Glutamatergic neuron (in vitro differentiated cells): ENCODE measurements around the gene CT45A1. TPM values are rescaled to one million over a fixed set of nuclear protein-coding genes. Genes with fewer than 3 reads are reported as not detected.
"Not testable (repeated sequence)": the region's sequence is repeated elsewhere in the genome, so short reads cannot be mapped to it uniquely, and the experiment has no call there.

Experiments used
- DNase-seq: peaks from one replicate; pipeline ENCODE4 v3.0.0; 2022
- H3K27ac Mint-ChIP-seq: one replicate; pipeline ENCODE4 v1.8.0; 2020; ENCODE audit warnings: mild to moderate bottlenecking, mixed read lengths, inconsistent platforms; ENCODE audit not compliant: unreplicated experiment
- H3K27me3 Mint-ChIP-seq: one replicate; pipeline ENCODE4 v1.8.0; 2020; ENCODE audit warnings: mild to moderate bottlenecking, moderate library complexity, mixed read lengths, inconsistent platforms; ENCODE audit not compliant: unreplicated experiment
- H3K36me3 Mint-ChIP-seq: one replicate; pipeline ENCODE4 v1.8.0; 2020; ENCODE audit warnings: mild to moderate bottlenecking, mixed read lengths, inconsistent platforms; ENCODE audit not compliant: unreplicated experiment
- H3K4me1 Mint-ChIP-seq: one replicate; pipeline ENCODE4 v1.8.0; 2020; ENCODE audit warnings: mild to moderate bottlenecking, low read depth, mixed read lengths, inconsistent platforms; ENCODE audit not compliant: unreplicated experiment
- H3K4me3 Mint-ChIP-seq: one replicate; pipeline ENCODE4 v1.8.0; 2020; ENCODE audit warnings: mild to moderate bottlenecking, mixed read lengths, inconsistent platforms; ENCODE audit not compliant: unreplicated experiment
- H3K9me3 Mint-ChIP-seq: one replicate; pipeline ENCODE4 v1.8.0; 2020; ENCODE audit warnings: mild to moderate bottlenecking, moderate library complexity, mixed read lengths, inconsistent platforms; ENCODE audit not compliant: unreplicated experiment
- total RNA-seq: library from RNA; stranded (reverse); fragmentation: NEBNext Ultra II Directional; extraction: Animal tissue kit (Norgen Biotek cat#: 25700); gene quantifications from one replicate; pipeline ENCODE4 v1.2.1, GENCODE V29; 2021; ENCODE audit not compliant: unreplicated experiment
- TF ChIP-seq, protein P1 (sequence below): fragments of 200-600 bp; sonication (generic); IDR thresholded peaks from one replicate; pipeline ENCODE4 v1.5.0; 2021; ENCODE audit not compliant: partially characterized antibody, unreplicated experiment

The CT45A1 gene
- total RNA-seq, 1 donor from 2014 or later = not detected

DNA sequence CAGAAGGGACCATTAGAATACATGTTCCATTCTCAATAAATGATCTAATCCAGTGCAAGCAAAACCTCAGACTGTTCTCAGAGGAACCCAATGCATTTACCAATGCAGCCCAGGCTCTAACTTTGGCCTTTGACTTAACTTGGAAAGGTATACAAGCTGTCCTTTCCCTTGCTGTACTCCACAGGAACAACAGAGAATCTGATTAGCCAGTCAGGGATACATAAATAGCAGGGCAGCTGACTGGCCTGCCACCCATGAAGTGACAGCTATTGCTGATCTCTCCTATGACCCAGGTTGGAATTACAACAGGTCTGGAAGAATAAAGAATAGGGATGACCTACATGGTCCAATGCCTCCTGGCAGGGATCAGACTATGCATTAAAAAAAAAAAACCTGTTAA is 14.5 kb upstream of the CT45A1 start:
- Mint-ChIP-seq H3K27me3 (no peaks in the 10 kb centered on the region), H3K36me3 (no peaks in the 10 kb centered on the region), H3K4me3 (no peak overlapping the region), H3K27ac (no peak overlapping the region), H3K9me3 (peaks cover 1% of the 10 kb centered on the region), H3K4me1 (no peaks in the 10 kb centered on the region)
- DNase-seq = no peak
- TF ChIP-seq, protein P1, sequence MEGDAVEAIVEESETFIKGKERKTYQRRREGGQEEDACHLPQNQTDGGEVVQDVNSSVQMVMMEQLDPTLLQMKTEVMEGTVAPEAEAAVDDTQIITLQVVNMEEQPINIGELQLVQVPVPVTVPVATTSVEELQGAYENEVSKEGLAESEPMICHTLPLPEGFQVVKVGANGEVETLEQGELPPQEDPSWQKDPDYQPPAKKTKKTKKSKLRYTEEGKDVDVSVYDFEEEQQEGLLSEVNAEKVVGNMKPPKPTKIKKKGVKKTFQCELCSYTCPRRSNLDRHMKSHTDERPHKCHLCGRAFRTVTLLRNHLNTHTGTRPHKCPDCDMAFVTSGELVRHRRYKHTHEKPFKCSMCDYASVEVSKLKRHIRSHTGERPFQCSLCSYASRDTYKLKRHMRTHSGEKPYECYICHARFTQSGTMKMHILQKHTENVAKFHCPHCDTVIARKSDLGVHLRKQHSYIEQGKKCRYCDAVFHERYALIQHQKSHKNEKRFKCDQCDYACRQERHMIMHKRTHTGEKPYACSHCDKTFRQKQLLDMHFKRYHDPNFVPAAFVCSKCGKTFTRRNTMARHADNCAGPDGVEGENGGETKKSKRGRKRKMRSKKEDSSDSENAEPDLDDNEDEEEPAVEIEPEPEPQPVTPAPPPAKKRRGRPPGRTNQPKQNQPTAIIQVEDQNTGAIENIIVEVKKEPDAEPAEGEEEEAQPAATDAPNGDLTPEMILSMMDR = no peak

GRCh38 chrX:135707880-135708279 is 5.6 kb upstream of the CT45A1 start:
- Mint-ChIP-seq H3K4me3 (no peak overlapping the region), H3K27ac (no peak overlapping the region), H3K4me1 (no peaks in the 10 kb centered on the region), H3K36me3 (no peaks in the 10 kb centered on the region), H3K27me3 (no peaks in the 10 kb centered on the region), H3K9me3 (no peaks in the 10 kb centered on the region)
- TF ChIP-seq, protein P1 = peak; percentile 36
- DNase-seq = peak; percentile 61

DNA sequence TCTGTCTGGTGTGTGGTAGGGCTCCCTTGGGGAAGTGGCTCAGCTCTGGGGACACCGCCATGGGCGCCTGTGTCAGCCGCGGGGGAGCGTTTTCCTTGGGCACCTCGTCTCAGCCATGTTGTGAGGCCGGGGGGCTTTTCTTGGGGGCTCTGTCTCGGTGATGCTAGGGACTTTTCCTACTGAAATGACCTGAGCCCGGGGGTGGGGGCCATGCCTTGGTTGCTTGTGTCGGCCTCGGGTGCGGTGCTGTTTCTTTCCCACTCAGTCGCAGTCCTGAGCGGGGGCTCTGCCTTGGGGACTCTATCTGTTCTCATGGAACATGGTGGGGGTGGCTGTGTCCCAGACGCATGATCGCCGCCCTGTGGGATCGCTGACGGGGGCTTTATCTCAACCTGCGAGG is 356 bp downstream of the CT45A1 start:
- Mint-ChIP-seq H3K27ac (no peak overlapping the region), H3K4me1 (no peaks in the 10 kb centered on the region), H3K4me3 (no peak overlapping the region), H3K9me3 (peaks cover 1% of the 10 kb centered on the region), H3K36me3 (no peaks in the 10 kb centered on the region), H3K27me3 (no peaks in the 10 kb centered on the region)
- TF ChIP-seq, protein P1 = no peak
- DNase-seq = no peak

- not testable (repeated sequence) for H3K36me3 Mint-ChIP-seq, DNase-seq
Measured at GRCh38 chrX:135734666-135735065, 21.2 kb downstream of the CT45A1 start.

DNA sequence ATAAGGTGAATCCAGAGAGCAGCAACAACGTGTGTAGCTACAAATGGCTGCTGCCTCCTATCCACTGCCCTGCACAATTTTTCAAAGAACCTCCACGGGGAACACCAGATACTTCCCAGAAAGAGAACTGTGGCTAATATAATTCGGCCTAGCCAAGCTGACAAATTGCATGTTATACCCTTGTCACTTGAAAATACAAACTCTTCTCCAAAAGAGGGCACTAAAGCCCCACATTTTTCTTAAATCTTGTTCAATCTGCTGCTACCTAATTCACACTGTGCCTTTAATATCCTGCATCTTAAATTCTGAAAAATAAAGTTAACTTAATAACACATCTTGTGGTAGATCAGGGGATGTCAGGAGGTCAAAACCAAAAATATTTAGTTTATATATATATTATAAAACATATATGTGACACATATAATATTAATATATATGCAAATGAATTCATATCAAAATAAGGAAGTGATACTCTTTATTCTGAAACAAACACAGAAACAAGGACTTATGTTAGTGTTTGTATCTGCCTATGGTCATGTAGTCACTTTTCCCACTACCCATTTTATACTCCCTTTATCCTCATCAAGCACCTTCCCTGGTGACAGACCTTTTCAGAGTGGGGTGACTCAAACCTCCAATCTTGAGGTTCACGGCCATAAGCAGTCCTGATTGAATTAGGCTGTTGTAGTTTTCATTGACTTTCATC is 24.1 kb downstream of the CT45A1 start:
- no peaks in the 10 kb centered on the region for H3K9me3 Mint-ChIP-seq
- no peak for DNase-seq
- no peak overlapping the region for H3K4me3 Mint-ChIP-seq

More at GRCh38 chrX:135734666-135735065, 21.2 kb downstream of the CT45A1 start:
- not testable (repeated sequence) for H3K9me3 Mint-ChIP-seq, H3K4me3 Mint-ChIP-seq, H3K4me1 Mint-ChIP-seq, H3K27me3 Mint-ChIP-seq, H3K27ac Mint-ChIP-seq

More for the DNA sequence above, 24.1 kb downstream of the CT45A1 start:
- TF ChIP-seq, protein P1 = no peak
- H3K36me3 Mint-ChIP-seq = no peaks in the 10 kb centered on the region
- no peaks in the 10 kb centered on the region for H3K4me1 Mint-ChIP-seq
- no peaks in the 10 kb centered on the region for H3K27me3 Mint-ChIP-seq
- no peak overlapping the region for H3K27ac Mint-ChIP-seq
